WTC11 (cell line): Measurements from ENCODE around the gene ZNF710. TPM values are rescaled to one million over a fixed set of nuclear protein-coding genes. Genes with fewer than 3 reads are reported as not detected.

Source experiments
- ATAC-seq: fragments of 200-7000 bp; cut with Tn5 transposase; 2 replicates; pipeline ENCODE4 v1.10.0; 2021; ENCODE audit warnings: mild to moderate bottlenecking, moderate library complexity
- CTCF ChIA-PET: fragments of 300-600 bp; sonication (Branson Sonifier 250); formaldehyde crosslinking; loops from one replicate; lab custom pipeline; 2021; ENCODE audit warnings: antibody characterized with exemption; lab: Charles Lee
- POLR2A ChIA-PET: fragments of 350-600 bp; sonication (Branson Sonifier 250); formaldehyde crosslinking; loops from one replicate; lab custom pipeline; 2021; ENCODE audit warnings: antibody characterized with exemption; lab: Charles Lee
- DNase-seq: peaks from one replicate; pipeline ENCODE4 v3.0.0; 2021; ENCODE audit warnings: low spot score
- H3K27ac Mint-ChIP-seq: 2 replicates; pipeline ENCODE4 v1.8.0; 2021; ENCODE audit warnings: mixed read lengths
- H3K27me3 Mint-ChIP-seq: 2 replicates; pipeline ENCODE4 v1.8.0; 2021; ENCODE audit warnings: low read depth, mild to moderate bottlenecking, moderate library complexity, mixed read lengths
- H3K36me3 Mint-ChIP-seq: 2 replicates; pipeline ENCODE4 v1.8.0; 2021; ENCODE audit warnings: mixed read lengths
- H3K4me1 Mint-ChIP-seq: 2 replicates; pipeline ENCODE4 v1.8.0; 2022; ENCODE audit warnings: mixed read lengths
- H3K4me3 Mint-ChIP-seq: 2 replicates; pipeline ENCODE4 v1.8.0; 2021; ENCODE audit warnings: mild to moderate bottlenecking, moderate library complexity, mixed read lengths
- H3K9me3 Mint-ChIP-seq: 2 replicates; pipeline ENCODE4 v1.8.0; 2021; ENCODE audit warnings: mixed read lengths
- ATF1 ChIP-seq: sonication (generic); formaldehyde crosslinking; IDR thresholded peaks from 2 replicates; pipeline ENCODE4 v1.8.1; 2023; ENCODE audit warnings: mild to moderate bottlenecking, moderate library complexity, missing genetic modification reagents
- CREB1 ChIP-seq: sonication (generic); formaldehyde crosslinking; IDR thresholded peaks from 2 replicates; pipeline ENCODE4 v1.8.0; 2023; ENCODE audit warnings: mild to moderate bottlenecking, missing genetic modification reagents
- E2F4 ChIP-seq: sonication (generic); formaldehyde crosslinking; IDR thresholded peaks from 2 replicates; pipeline ENCODE4 v1.8.1; 2022; ENCODE audit warnings: low read depth, mild to moderate bottlenecking, moderate library complexity, missing genetic modification reagents, borderline replicate concordance
- ERG ChIP-seq: fragments of 250-450 bp; sonication (Bioruptor Pico); IDR thresholded peaks from 2 replicates; pipeline ENCODE4 v1.8.0; 2021; ENCODE audit warnings: mild to moderate bottlenecking
- ETV6 ChIP-seq: sonication (generic); formaldehyde crosslinking; IDR thresholded peaks from 2 replicates; pipeline ENCODE4 v1.8.1; 2022; ENCODE audit warnings: mild to moderate bottlenecking, missing genetic modification reagents
- FOXJ3 ChIP-seq: sonication (generic); formaldehyde crosslinking; IDR thresholded peaks from 2 replicates; pipeline ENCODE4 v1.9.0; 2021; ENCODE audit warnings: missing genetic modification reagents, mild to moderate bottlenecking, borderline replicate concordance
- FOXK1 ChIP-seq: sonication (generic); formaldehyde crosslinking; IDR thresholded peaks from 2 replicates; pipeline ENCODE4 v1.8.0; 2022; ENCODE audit warnings: mild to moderate bottlenecking, moderate library complexity, missing genetic modification reagents
- GABPB1 ChIP-seq: sonication (generic); formaldehyde crosslinking; IDR thresholded peaks from 2 replicates; pipeline ENCODE4 v1.8.1; 2023; ENCODE audit warnings: mild to moderate bottlenecking, missing genetic modification reagents
- HMGA2 ChIP-seq: fragments of 250-450 bp; sonication (Bioruptor Pico); IDR thresholded peaks from 2 replicates; pipeline ENCODE4 v1.4.0; 2021; ENCODE audit warnings: mild to moderate bottlenecking, moderate library complexity
- SMAD3 ChIP-seq: sonication (generic); formaldehyde crosslinking; IDR thresholded peaks from 2 replicates; pipeline ENCODE4 v1.8.0; 2022; ENCODE audit warnings: missing genetic modification reagents, mild to moderate bottlenecking, borderline replicate concordance
- TCF7 ChIP-seq: sonication (generic); formaldehyde crosslinking; IDR thresholded peaks from 2 replicates; pipeline ENCODE4 v1.8.0; 2022; ENCODE audit warnings: mild to moderate bottlenecking, low read depth, missing genetic modification reagents, moderate library complexity
- TEAD4 ChIP-seq: sonication (generic); formaldehyde crosslinking; IDR thresholded peaks from 2 replicates; pipeline ENCODE4 v1.8.0; 2022; ENCODE audit warnings: mild to moderate bottlenecking, missing genetic modification reagents
- ZBTB21 ChIP-seq: sonication (generic); formaldehyde crosslinking; IDR thresholded peaks from 2 replicates; pipeline ENCODE4 v1.8.1; 2023; ENCODE audit warnings: mild to moderate bottlenecking, missing genetic modification reagents, borderline replicate concordance
- ZBTB43 ChIP-seq: sonication (generic); formaldehyde crosslinking; IDR thresholded peaks from 2 replicates; pipeline ENCODE4 v1.8.1; 2023; ENCODE audit warnings: mild to moderate bottlenecking, missing genetic modification reagents
- ZNF232 ChIP-seq: sonication (generic); formaldehyde crosslinking; IDR thresholded peaks from 2 replicates; pipeline ENCODE4 v1.8.0; 2022; ENCODE audit warnings: mild to moderate bottlenecking, missing genetic modification reagents
- ZNF396 ChIP-seq: fragments of 250-450 bp; sonication (Bioruptor Pico); IDR thresholded peaks from 2 replicates; pipeline ENCODE4 v1.8.0; 2021; ENCODE audit warnings: mild to moderate bottlenecking, moderate library complexity, borderline replicate concordance
- ZNF423 ChIP-seq: fragments of 250-450 bp; sonication (Bioruptor Pico); IDR thresholded peaks from 2 replicates; pipeline ENCODE4 v2.1.2; 2022; ENCODE audit warnings: mild to moderate bottlenecking, moderate library complexity
- total RNA-seq: library from RNA; stranded (reverse); gene quantifications from 3 replicates; pipeline ENCODE4 v1.2.3, GENCODE V29; 2021
- TF ChIP-seq, protein P1 (sequence below): sonication (generic); formaldehyde crosslinking; IDR thresholded peaks from 2 replicates; pipeline ENCODE4 v1.8.1; 2022; ENCODE audit warnings: low read depth, missing genetic modification reagents, borderline replicate concordance
- TF ChIP-seq, protein P2 (sequence below): fragments of 200-600 bp; IDR thresholded peaks from 2 replicates; pipeline ENCODE4 v1.8.0; 2022; ENCODE audit warnings: antibody characterized with exemption

Gene ZNF710
- total RNA-seq, 1 experiment from 2014 or later = 25.9 TPM

DNA sequence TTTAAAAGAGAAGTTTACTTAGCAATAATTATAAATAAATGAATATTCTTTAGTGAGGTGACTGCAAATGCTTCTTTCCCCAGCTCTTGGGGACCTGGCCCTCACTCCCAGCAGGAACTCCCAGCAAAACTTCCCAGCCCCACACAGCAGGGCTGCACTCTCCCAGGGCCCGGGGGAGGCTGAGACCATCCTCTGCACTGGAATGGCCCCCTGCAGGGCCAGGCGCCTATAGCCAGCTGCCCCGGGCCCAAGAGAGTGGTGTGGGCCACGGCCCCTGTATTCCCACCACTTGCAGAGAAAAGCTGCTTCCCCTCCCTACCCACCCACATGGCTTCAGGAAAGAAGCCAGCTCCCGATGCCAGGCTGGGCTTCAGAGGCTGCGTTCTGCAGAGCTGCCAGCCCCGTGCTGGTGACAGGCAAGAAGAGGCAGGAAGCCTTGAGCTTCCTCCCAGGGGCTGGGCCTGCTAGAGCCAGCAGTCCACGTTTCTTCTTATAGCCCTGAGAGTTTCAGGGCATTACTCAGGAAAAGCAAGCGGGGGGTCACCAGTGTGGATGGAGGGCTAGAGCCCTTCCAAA lies 81.1 kb downstream of the ZNF710 start:
- POLR2A ChIA-PET = interaction anchor here (0.8 kb wide), 1 partner anchor 189 kb away, joined by 3 read pairs; the partner anchor contains the start of gene AP3S2

GRCh38 chr15:90083419-90083818 lies 82.3 kb downstream of the ZNF710 start:
- Mint-ChIP-seq H3K27ac (no peak overlapping the region), H3K4me1 (peaks cover 5% of the 10 kb centered on the region; the same call in 1 of the 2 replicates), H3K27me3 (no peaks in the 10 kb centered on the region), H3K36me3 (peaks cover 16% of the 10 kb centered on the region), H3K9me3 (no peaks in the 10 kb centered on the region), H3K4me3 (no peak overlapping the region)
- CTCF ChIA-PET = interaction anchor here (0.6 to 2.9 kb wide), 4 partner anchors 60 to 185 kb away, joined by 3 to 9 read pairs (median 6); partner anchors contain the start of genes CIB1 and GDPGP1
- POLR2A ChIA-PET = interaction anchor here (0.7 kb wide), 1 partner anchor 719 kb away, joined by 4 read pairs; no protein-coding TSS in a partner anchor
- DNase-seq (no peak), ATAC-seq (no peak)
- TF ChIP-seq GABPB1 (CRISPR knock-in tag) (no peak), CREB1 (CRISPR knock-in tag) (no peak), E2F4 (CRISPR knock-in tag) (no peak), ERG (CRISPR knock-in tag) (no peak), HMGA2 (CRISPR knock-in tag) (no peak), TCF7 (no peak), SMAD3 (no peak)
- TF ChIP-seq, protein P1, sequence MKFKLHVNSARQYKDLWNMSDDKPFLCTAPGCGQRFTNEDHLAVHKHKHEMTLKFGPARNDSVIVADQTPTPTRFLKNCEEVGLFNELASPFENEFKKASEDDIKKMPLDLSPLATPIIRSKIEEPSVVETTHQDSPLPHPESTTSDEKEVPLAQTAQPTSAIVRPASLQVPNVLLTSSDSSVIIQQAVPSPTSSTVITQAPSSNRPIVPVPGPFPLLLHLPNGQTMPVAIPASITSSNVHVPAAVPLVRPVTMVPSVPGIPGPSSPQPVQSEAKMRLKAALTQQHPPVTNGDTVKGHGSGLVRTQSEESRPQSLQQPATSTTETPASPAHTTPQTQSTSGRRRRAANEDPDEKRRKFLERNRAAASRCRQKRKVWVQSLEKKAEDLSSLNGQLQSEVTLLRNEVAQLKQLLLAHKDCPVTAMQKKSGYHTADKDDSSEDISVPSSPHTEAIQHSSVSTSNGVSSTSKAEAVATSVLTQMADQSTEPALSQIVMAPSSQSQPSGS (CRISPR knock-in tag) = no peak
- TF ChIP-seq, all 79 proteins: peak for 0

More for the DNA sequence above, 81.1 kb downstream of the ZNF710 start:
- Mint-ChIP-seq H3K4me1 (peaks cover 5% of the 10 kb centered on the region; the same call in 1 of the 2 replicates), H3K36me3 (peaks cover 15% of the 10 kb centered on the region), H3K4me3 (no peak overlapping the region), H3K27me3 (no peaks in the 10 kb centered on the region), H3K9me3 (no peaks in the 10 kb centered on the region), H3K27ac (no peak overlapping the region; the same call in 1 of the 2 replicates)
- ATAC-seq = peak; percentile 50
- CTCF ChIA-PET = interaction anchor here (0.6 to 2.9 kb wide), 7 partner anchors 30 to 281 kb away, joined by 3 to 9 read pairs (median 4); partner anchors contain the start of genes CIB1 and GDPGP1
- no peak for DNase-seq
- TF ChIP-seq ZNF423 (CRISPR knock-in tag) = peak; percentile 54; the same call in 1 of the 2 replicates
- TF ChIP-seq ERG (CRISPR knock-in tag) = no peak

DNA sequence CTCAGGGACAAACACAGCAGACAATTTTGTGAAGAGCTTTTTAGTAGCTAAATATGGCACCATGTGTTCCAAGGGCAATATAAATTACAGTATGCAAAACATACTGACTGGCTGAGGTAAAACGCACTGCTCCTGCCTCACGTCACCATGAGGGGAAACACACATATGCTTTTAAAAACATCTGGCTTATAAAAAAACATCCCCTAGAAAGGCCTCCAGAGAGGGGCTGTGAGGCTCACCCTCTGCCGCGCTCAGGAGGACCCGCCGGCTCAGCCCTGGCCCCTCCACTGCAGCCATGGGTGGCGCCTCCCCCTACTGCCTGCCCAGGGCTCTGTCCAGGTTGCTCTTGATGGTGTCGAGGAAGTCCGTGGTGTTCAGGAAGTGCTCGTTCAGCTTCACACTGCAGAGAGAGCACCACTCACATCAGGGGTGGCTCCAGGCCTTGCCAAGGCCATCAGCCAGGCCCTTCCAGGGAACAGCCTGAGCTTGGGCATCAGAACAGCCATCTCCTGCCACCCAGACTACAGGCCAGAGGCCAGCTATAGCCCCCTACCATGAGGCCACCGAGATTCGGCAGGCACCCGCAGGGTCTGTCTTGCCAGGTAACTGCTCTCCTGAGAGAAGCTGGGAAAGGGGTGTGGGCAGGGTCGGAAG lies 83.0 kb downstream of the ZNF710 start:
- peaks cover 5% of the 10 kb centered on the region; the same call in 1 of the 2 replicates for H3K4me1 Mint-ChIP-seq
- H3K9me3 Mint-ChIP-seq = no peaks in the 10 kb centered on the region
- no peak overlapping the region; the same call in 1 of the 2 replicates for H3K27ac Mint-ChIP-seq
- H3K27me3 Mint-ChIP-seq = no peaks in the 10 kb centered on the region
- TF ChIP-seq ZNF396 (CRISPR knock-in tag) = no peak
- TF ChIP-seq ZBTB43 = no peak
- no peak for TF ChIP-seq ZBTB21 (CRISPR knock-in tag)
- TF ChIP-seq CREB1 (CRISPR knock-in tag) = no peak
- TF ChIP-seq ATF1 (CRISPR knock-in tag) = no peak
- TF ChIP-seq HMGA2 (CRISPR knock-in tag) = no peak
- TF ChIP-seq TEAD4 (CRISPR knock-in tag) = no peak
- TF ChIP-seq FOXJ3 (CRISPR knock-in tag) = no peak
- TF ChIP-seq, protein P2, sequence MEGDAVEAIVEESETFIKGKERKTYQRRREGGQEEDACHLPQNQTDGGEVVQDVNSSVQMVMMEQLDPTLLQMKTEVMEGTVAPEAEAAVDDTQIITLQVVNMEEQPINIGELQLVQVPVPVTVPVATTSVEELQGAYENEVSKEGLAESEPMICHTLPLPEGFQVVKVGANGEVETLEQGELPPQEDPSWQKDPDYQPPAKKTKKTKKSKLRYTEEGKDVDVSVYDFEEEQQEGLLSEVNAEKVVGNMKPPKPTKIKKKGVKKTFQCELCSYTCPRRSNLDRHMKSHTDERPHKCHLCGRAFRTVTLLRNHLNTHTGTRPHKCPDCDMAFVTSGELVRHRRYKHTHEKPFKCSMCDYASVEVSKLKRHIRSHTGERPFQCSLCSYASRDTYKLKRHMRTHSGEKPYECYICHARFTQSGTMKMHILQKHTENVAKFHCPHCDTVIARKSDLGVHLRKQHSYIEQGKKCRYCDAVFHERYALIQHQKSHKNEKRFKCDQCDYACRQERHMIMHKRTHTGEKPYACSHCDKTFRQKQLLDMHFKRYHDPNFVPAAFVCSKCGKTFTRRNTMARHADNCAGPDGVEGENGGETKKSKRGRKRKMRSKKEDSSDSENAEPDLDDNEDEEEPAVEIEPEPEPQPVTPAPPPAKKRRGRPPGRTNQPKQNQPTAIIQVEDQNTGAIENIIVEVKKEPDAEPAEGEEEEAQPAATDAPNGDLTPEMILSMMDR = no peak
- TF ChIP-seq FOXK1 = no peak
- TF ChIP-seq ETV6 (CRISPR knock-in tag) = no peak
- TF ChIP-seq ZNF232 = no peak
- no peak for ATAC-seq
- ChIA-PET CTCF (interaction anchor here (1.0 to 4.8 kb wide), 2 partner anchors 186 to 209 kb away, joined by 3 to 36 read pairs; no protein-coding TSS in a partner anchor), POLR2A (interaction anchor here (1.5 kb wide), 1 partner anchor 18 kb away, joined by 3 read pairs; the partner anchor contains the start of gene IDH2)
- DNase-seq = no peak
- H3K36me3 Mint-ChIP-seq = peaks cover 19% of the 10 kb centered on the region
- H3K4me3 Mint-ChIP-seq = no peak overlapping the region
